HG02852 (cell line): ENCODE results near the gene ADAMTS17.
A peak's percentile ranks its signal among the peaks of the same experiment; 100 is the strongest.

Source experiments
- ATAC-seq: cut with Tn5 transposase; IDR thresholded peaks from one replicate; pipeline ENCODE4 v1.9.1; 2021; ENCODE audit warnings: mild to moderate bottlenecking, moderate library complexity; ENCODE audit not compliant: unreplicated experiment

ADAMTS17 gene

DNA sequence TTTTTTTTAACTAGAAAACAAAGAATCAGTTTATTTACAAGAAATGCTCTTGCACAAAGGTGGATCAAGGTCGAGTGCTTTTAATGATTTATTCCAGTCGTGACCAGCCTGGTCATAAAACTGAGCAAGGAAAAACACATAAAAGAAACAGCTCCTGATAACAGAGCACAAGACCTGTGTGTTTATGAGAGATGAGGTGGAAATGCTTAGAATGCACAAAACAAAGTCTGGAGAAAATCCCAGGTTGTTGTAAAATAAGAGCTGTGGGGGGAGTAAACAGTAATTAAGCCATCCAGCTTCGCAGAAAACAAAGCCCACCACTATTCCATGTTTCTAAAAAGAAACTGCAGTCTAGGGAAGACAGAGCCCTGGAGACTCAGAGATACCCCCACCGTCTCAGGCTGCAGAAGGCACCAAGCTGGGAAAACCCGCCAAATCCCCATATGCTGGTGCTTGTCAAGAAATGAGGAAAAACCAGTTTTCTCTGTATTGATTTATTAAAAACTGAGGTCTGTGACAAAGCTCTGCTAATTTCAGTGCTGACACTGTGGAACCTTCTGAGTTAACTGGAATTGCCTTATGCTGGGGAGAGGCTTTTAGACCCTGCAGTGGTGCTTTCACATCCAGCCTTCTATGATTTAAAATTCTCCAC is 139.3 kb downstream of the ADAMTS17 start:
- ATAC-seq, result no peak

DNA sequence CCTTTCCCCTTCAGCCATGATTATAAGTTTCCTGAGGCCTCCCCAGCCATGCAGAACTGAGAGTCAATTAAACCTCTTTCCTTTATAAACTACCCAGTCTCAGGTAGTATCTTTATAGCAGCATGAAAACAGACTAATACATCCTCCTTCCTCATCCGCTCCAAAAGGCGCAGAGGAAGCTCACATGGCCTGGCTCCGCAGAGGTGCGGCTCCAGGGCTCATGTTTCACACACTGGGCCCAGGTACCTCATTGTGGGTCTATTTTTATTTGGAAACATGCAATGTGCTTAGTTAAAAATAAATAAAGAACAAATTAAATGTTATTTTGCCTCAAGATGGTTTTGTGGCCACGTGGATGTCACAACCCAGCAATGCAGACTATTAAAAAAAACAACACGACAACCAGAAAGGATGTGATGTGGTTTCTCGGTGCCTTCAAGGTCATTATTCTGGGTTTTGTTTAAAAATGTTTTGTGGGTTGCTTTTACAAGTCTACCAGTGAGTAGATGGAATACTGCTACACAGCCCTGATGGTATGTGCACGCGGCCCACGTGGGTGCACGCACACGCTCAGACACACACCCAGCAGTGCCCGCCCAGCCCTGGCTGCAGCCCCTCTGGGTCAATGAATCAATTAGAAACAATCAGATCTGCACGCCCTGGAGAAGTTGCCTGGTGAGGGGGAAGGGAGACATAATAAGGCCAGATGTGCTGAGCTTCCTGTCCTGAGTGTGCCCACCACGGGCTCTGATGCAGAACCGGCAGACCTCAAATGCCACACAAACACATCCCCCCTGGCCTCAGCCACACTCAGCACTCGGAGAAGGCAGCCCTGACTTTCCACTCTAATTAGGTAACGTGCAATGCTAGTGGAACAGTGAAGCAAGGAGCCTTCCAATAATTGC is 140.1 kb downstream of the ADAMTS17 start:
- ATAC-seq, result no peak

DNA sequence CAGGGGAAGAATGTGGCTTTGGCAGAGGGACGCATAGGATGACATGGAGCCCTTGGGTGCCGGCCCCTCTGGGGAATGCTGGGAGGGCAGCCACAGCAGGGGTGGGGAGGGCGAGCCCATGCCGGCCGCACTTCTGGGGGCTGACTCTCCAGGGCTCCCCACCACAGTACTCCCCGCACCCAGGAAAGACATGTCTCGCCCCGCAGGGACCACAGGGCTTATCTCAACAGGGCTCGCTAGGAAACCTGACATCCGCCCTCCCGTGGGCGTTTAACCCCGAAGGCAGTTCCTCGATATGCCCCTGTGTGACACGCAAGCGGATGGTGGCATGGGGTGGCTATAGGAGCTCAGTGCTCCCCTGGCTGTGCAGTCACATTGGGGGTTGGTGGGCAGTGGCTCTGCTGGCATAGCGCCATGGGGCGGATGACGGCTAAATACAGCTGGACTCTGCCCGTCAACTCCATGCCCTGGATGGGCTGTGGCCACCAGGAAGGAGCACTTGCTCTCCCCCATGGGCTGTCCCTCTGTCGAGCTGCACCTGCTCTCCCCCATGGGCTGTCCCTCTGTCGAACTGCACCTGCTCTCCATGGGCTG is 141.4 kb downstream of the ADAMTS17 start:
- no peak for ATAC-seq

DNA sequence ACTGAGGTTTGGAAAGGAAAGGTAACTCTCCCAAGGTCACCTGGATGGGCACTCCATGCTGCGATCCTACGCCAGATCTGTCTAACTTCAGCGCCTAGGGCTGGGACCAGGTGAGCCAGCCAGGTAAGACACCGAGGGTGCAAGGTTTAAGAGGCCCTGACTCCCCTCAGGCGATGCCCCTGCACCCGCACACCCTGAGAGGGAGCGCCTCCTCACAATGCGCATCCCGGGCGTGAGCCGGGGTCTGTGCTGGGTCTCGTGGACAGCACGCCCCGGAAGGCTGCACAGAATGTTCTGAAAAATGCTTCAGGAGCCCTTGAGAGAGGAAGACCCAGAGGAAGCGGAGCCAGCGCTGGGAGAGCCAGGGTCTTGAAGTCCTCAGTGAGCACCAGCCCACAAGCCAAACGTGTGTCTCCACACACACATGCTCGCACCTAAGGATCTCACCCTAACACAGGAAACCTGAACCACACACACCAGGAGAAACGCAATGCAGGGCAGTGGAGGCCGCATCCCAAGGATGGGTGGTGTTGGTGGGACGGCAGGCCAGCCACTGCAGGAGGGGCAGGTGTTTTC is 142.0 kb downstream of the ADAMTS17 start:
- no peak for ATAC-seq

DNA sequence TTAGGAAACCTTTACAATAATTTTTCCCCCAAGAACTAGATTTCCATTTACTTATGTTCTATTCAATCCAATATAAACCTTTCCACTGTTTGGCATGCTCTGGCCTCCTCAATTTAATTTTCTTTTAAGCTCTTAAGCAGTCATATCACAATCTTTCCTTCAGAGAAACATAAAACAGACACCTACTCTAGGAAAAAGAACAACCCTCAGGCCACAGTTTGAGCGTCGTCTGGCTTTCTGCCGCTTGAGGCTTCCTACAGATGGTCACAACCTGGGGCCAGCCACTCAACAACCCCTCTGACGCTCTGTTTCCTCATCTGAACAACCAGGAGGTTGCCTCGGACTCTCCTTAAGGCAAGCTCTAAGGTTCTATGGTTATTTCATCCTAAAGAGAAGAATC is 143.3 kb downstream of the ADAMTS17 start:
- no peak for ATAC-seq

DNA sequence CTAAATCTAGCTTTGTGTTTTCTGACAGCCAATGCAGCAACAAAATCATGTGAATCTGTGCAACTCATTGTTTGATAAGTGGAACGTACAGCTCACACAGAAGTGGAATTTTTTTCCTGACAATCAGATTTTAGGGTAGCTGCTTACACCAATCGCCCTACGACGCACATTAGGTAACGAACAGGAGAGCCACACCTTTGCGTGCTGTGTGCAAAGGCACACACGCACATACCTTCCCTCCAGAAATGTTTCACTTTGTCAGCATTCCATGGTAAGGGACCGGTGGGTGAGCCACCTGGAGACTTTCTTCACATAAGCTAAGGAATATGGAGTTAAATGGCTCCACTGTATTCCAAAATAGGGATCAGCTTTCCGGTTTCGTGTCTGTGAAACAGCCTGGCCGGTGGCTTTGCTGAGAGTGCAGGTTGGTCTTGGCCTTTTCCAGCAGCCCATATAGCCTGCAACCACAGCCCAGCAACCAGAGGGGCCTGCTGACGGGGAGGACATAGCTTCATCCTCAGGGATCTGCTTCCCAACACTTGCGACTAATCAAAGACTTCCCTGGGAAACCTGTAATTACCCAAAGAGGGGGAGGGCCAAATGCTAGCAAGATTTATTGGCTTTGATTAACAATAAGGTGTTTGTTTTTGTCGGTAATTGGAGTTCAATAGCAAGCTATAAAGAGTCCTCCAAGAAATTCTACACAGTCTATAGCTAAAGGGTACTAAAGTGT is 145.3 kb downstream of the ADAMTS17 start:
- ATAC-seq, result no peak

DNA sequence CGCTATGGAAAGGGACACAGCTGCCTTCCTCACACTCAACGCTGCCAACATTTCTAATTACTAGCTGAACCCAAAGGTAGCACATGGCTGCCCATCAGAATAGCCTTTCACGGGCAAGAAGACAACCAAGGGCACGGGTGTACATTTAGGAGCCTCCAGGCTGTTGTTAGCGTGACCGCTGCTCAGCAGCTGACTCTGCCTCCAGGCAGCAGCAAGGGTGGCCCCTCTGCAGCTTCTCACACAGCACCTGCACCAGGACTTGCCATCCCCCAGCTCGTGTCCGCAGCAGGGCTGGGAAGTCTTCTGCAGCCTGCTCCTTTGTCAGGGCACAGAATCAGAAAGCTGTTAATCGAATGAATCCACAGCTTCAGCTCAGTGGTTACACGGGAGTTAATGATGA is 146.8 kb downstream of the ADAMTS17 start:
- no peak for ATAC-seq

DNA sequence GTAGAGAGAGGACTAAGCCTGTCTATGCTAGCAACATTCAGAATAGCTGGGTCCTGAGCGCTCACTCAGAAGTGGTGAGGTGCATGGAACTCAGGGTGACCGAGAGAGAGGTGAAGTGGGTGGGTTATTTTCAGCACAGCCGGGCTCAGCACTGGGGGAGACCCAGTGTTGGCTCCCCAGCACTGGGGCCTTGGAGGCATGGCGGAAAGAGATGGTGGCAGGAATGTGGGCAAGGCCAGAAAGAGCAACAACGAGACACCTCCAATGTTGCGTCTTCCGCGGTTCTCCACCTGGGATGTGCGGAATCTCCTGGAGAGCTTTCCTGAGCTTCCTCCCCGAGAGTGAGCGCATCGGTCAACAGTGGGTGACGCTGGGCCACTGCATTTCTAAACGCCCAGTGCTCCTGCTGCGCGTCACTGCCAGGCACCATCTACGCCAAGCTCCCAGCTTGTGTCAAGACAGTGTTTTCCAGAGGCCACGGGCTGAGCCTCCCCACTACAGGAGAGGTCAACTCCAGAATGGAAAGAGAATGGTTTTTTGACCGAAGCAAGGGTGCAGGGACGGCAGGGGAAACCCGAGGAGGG is 148.4 kb downstream of the ADAMTS17 start:
- no peak for ATAC-seq

DNA sequence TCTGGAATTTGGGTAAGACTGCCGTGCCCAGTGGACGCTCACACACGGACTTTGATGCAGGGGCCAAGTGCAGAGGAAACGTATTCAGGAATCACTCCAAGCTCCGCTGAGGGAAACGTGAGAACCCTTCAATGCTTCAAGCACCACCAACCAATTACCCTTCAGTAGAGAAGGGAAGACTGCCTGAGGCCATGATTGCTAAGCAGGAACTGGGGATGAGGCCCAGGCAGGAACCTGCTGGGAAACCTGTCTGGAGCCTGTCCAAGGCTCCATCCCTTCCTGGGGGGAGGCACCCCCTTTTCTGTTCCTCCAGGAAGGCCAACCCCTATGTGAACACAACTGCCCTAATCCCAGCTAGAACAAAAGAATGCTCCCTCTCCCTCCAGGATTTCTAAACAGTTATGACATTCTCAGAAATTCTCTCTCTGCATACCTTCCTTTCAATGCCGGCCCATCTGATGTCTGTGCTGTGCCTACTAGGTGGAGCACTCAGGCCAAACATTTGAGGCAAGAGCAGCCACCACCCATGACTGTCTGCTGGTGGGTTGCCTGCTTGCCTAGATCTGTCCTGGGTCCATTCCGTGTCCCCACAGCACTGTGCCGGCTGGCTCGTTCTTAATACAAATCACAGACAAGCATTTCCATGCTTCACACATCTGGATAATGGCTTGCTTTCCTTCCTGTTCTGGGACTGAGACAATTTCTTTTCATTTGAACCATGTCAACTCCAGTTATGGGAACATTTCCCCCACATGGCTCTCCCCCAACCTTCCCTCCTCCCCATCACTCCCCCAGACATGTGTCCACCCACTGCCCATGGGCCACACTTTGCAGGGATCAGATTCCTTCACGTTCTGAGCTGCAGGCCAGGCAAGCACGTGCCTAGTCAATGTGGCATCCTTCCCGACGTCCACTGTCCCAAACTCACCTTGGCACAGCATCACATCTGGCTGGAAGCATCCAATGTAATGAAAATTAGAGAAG is 149.4 kb downstream of the ADAMTS17 start:
- no peak for ATAC-seq

DNA sequence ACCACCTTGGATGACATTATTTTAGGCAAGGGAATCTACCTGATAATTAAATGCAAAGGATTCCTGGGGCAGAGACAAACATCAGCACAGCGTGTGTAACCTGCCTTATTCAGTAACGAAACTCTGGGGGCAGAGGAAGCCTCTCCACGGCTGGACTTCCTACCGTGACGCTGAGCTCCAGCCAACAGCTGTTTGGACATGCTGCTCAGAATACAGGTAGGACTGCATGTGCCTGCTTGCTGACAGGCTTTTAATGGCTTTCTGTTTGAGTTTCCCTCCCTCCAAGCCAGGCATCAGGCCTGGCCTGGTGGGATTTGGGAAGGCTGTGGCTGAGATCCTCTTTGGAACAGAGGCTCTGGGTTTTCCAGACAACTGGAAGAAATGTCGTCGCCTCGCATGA is 150.6 kb downstream of the ADAMTS17 start:
- ATAC-seq, result peak; percentile 60

DNA sequence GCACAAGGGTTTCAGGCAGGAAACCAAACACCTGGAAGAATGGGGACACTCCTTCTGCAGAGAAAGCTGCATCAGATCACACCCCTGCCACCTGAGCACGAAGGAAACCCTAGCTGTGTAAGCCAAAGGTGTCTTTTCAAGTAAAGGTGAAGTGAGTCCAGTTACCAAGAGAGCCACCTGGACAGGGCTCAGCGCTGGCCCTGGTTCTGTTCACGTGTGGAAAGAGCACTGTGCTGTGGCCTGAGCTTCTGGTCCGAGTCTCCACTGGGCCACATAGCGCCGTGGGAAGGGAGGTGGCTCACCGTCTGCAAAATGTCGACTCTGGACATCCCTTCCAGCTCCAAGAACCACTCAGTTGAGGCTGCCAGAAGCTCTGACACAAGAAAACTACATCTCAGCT is 151.1 kb downstream of the ADAMTS17 start:
- no peak for ATAC-seq

DNA sequence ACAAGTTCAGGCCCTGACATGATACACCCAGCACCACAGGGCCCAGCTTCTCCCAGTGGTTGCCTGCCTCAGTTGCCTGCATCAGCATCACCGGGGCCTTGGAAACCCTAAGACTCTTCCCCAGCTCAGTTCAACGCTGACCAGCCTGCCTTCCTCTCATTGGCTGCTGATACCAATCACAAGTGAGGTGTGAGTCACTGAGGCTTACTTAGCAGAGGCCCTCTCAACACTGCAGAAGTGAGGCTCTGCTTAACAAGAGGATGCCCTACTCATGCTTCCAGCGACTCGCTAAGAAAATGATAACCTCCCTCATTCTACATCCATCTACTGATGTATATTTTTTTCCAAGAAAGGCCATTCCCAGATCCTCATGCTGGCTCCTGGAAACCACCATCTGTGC is 151.9 kb downstream of the ADAMTS17 start:
- ATAC-seq, result no peak

DNA sequence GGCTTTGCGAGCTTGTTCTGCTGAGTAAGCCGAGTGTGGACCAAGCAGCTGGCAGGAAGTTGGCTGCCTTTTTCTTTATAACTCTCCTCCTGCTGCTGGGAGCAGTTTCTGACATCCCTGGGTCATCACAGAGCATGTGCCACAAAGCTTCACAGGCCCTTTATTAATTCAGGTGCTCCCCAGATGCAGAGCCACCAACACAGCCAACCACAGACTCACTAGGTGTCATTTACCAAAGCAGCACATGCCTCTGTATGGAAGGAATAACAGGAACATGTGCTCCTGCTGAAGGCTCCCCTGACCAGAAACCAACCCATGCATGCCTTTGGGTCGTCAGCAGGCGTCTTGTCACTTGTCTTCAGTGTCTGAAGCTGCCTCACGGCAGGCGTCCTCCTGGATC is 152.5 kb downstream of the ADAMTS17 start:
- no peak for ATAC-seq

DNA sequence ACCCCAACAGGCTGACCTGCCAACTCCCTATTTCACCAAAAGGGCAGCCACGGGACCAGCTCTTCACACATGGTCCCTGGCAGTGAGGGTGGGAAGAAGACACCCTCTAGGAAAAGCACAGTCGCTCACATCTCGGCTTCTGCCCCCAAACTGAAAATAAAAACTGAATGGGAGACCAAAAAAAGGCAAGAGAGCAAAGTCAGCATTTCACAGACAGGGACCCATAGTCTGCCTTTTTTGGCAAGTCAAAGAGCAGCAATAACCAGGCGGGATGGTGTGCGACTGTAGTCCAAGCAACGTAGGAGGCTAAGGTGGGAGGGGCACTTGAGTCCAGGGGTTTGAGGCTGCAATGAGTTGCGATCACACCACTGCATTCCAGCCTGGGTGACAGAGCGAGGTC is 154.1 kb downstream of the ADAMTS17 start:
- no peak for ATAC-seq

DNA sequence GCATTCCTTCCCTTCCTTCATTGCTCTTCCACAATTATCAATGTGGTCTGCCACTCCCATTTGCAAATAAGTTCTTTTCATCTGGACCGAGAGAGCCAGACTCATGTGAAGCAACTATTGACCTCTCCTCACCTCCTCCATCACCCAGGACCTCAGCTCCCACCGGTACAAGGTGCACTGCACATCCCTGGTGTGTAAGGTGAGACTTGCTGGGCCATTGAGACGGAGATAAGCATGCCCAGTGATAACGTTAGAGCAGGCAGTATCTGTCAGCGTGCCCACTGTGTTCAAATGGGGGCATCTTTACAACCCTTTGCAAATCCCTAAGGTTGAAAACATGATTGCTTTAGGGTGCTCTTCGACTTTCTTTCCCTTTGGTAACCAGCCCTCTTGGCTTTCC is 154.8 kb downstream of the ADAMTS17 start:
- no peak for ATAC-seq

DNA sequence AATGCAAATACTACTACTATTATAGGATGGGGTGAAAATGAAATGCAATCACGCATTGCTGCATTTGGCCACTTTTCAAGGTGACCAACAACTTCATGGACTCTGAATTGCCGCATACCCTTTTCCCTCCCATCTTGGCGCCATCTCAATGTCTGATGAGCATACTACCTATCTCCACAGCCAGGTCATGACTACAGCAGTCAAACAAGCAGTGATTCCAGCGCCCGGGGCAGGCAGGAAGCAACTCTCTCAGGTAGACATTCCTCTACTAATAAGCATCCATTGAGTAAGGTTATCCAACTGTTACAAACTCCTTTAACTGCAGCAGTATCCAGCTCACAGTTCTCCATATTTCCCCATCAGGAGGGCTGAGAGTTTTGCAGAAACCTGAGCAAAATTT is 155.4 kb downstream of the ADAMTS17 start:
- ATAC-seq, result no peak

DNA sequence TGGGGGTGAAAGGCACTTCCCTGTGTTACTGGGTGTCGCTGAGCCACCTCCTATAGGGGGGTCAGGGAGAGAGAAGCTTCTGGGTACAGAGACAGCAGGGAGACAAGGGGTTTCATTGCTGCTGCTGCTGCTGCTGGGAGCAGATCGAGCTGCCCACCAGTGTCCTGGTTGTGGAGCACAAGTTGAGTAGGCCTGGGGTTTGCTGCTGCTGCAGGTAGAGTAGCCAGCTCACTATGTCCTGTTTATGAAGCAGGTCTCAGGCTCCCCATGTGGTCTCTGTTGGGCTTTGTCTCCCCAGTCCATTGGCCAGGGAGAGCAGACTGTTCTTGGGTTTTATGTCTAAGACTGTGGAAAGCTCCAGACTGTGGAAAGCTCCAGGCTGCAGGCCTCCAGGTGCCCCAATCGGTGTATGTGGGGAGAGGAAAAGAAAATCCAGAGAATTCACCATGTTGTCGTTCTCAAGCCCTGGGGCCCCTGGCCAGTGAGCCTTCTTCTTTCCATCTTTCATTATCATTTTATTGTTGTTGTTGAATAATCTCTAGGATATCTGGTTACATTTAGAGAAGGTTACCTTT is 157.8 kb downstream of the ADAMTS17 start:
- ATAC-seq, result no peak

DNA sequence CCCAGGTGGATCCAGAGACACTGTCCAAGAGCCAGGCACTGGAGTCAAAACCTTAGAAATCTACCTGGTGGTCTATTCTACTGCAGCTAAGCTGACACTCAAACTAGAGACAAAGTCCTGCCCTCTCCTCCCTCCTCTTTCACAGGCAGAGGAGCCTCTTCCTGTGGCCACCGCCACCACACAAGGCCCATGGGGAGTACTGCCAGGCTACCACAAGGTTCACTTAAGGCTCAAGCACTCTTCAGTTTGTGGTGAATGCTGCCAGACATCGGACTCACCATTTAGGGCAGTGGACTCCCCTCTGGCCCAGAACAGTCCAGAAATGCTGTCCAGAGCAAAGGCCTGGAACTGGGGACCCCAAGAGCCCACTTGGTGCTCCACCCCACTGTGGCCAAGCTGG is 160.9 kb downstream of the ADAMTS17 start:
- ATAC-seq, result no peak
